ENCODE data around the gene CNOT6.
"Not testable (repeated sequence)": the region's sequence is repeated elsewhere in the genome, so short reads cannot be mapped to it uniquely, and the experiment has no call there.

- not testable (repeated sequence) for TF ChIP-seq POLR2AphosphoS5, POLR2A (IDR thresholded peaks at IDR 0.05)
These were observed 3.7 kb downstream of the CNOT6 start for GRCh38 chr5:180497865-180498264.
